ENCODE results near the gene FOXP4. TPM values are rescaled to one million over a fixed set of nuclear protein-coding genes. Genes with fewer than 3 reads are reported as not detected.
A peak's percentile ranks its signal among the peaks of the same experiment; 100 is the strongest.

FOXP4 gene, protein sequence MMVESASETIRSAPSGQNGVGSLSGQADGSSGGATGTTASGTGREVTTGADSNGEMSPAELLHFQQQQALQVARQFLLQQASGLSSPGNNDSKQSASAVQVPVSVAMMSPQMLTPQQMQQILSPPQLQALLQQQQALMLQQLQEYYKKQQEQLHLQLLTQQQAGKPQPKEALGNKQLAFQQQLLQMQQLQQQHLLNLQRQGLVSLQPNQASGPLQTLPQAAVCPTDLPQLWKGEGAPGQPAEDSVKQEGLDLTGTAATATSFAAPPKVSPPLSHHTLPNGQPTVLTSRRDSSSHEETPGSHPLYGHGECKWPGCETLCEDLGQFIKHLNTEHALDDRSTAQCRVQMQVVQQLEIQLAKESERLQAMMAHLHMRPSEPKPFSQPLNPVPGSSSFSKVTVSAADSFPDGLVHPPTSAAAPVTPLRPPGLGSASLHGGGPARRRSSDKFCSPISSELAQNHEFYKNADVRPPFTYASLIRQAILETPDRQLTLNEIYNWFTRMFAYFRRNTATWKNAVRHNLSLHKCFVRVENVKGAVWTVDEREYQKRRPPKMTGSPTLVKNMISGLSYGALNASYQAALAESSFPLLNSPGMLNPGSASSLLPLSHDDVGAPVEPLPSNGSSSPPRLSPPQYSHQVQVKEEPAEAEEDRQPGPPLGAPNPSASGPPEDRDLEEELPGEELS
- 2.2 and 4.5 TPM in 2 replicates for total RNA-seq

DNA sequence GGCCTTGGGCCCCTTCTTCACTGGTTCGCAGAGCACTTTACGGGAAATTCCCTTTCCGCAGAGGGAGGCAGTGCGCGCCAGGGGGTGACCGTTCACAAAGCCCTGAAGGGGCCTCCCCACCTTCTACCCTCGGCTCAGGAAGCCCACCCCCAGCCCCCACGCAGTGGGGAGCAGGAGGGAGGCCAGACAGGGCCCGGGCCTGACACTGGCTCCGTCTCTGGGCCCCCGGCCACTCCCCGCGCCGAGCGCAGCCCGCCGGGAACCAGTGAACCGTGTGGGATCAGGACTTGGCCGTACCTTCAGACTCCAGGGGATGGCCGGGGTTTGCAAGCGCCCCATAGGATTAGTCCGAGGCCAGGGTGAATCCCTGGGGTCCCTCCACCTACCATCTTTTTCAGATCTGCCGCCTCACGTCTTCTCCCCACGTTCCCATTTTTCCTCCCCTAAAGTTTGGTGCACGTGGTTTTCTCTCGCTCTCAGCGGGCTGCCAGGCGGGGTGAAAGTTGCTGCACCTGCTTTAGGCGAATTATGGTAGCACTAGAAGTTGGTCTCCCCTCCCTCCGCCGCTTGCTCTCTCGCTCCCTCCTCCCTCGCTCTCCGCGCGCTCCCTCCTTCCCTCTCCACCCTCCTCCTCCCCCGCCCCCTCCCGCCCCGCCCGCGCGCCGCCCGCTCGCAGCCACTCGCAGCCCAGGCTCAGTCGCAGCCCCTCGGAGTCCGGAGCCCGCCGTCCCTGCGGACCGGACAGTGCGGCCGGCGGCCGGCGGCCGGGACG lies at the start of gene FOXP4:
Gene FOXP4 (plus strand): TSS at position 679 of the 772 bp plus-strand sequence. CDS start 19,380 bp downstream, outside the sequence.
- TF ChIP-seq, protein P1, sequence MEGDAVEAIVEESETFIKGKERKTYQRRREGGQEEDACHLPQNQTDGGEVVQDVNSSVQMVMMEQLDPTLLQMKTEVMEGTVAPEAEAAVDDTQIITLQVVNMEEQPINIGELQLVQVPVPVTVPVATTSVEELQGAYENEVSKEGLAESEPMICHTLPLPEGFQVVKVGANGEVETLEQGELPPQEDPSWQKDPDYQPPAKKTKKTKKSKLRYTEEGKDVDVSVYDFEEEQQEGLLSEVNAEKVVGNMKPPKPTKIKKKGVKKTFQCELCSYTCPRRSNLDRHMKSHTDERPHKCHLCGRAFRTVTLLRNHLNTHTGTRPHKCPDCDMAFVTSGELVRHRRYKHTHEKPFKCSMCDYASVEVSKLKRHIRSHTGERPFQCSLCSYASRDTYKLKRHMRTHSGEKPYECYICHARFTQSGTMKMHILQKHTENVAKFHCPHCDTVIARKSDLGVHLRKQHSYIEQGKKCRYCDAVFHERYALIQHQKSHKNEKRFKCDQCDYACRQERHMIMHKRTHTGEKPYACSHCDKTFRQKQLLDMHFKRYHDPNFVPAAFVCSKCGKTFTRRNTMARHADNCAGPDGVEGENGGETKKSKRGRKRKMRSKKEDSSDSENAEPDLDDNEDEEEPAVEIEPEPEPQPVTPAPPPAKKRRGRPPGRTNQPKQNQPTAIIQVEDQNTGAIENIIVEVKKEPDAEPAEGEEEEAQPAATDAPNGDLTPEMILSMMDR (IDR thresholded peaks at IDR 0.05; ENCODE audit: insufficient read depth, low read depth, low read length), result no peak
- H3K4me3 ChIP-seq (ENCODE audit: low read depth, low read length), result peak within 1 kb of the TSS; percentile 95
- peak; percentile 95 for DNase-seq (ENCODE audit: low read depth)

DNA sequence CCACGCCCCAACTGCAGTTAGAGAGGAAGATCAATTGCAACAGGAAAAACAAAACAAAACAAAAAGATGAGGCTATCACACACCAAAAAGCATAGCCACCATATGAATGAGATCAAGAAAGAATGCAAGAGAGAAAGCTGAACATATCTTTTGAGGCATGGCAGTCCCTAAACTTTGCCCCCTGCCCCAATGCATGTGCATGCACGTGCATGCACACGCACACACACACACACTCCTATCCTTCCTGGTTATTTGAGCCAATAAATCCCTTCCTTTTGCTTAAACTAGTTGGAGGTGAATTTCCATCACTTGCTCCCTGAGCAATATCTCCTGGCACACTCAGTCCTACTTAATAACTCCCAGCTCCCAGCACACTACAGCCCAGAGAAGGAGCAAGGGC lies 48.6 kb upstream of the FOXP4 start:
- DNase-seq (ENCODE audit: low read depth), result no peak
- TF ChIP-seq, protein P1 (IDR thresholded peaks at IDR 0.05; ENCODE audit: insufficient read depth, low read depth, low read length), result no peak

DNA sequence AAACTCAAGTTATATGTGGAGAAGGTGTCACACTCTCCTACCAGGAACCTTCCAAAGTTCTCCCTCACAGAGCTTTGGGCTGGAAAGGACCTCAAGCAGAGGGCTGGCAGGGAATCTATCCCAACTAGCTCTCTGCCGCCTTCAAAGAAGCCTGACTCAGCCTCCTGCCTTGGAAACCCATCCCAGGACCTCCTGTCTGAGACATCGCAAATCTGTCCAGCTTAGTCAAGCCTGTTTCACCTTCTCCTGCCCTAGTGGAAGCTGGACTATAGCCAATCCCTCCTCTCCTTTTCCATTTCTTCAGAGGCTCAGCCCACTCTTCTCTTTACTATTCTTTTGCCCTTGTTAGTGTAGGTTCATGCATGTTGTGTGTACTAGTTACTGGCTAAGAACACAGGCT lies 48.2 kb upstream of the FOXP4 start:
- no peak for DNase-seq (ENCODE audit: low read depth)

More for the DNA sequence above, 48.6 kb upstream of the FOXP4 start:
- H3K4me3 ChIP-seq (ENCODE audit: low read depth, low read length), result no peak overlapping the region

DNA sequence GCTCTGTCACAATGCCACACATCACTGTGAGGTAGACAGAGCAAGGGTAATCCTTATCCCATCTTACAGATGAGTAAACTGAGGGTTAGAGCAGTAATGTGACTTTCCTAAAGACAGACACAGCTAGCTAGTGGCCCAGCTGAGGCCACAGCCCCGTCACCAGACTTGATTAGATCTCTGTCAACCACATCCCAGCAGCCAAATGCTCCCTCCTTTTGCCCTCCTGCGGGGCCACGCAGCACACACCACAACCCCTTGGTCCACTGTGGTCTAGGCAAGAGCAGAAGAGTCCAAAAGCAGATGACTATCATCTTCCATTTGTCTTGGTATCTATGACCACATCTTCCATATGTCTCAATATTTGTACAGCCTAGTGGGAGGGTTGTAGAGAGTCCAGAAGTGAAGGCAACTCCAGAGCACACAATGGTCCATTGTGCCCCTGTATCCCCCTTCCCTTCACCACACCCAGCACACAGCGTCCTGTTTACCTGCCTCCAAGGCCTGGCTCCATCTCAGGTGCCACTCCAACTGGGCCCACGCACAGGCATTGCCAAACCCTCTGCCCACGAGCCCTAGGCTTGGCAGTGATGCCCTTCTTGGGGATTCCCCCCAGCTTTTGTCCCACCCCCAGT lies 47.1 kb upstream of the FOXP4 start:
- DNase-seq (ENCODE audit: low read depth), result no peak
- no peak overlapping the region for H3K4me3 ChIP-seq (ENCODE audit: low read depth, low read length)
- TF ChIP-seq, protein P1 (IDR thresholded peaks at IDR 0.05; ENCODE audit: insufficient read depth, low read depth, low read length), result no peak

More for the DNA sequence above, 48.2 kb upstream of the FOXP4 start:
- TF ChIP-seq, protein P1 (IDR thresholded peaks at IDR 0.05; ENCODE audit: insufficient read depth, low read depth, low read length), result no peak
- H3K4me3 ChIP-seq (ENCODE audit: low read depth, low read length), result no peak overlapping the region

DNA sequence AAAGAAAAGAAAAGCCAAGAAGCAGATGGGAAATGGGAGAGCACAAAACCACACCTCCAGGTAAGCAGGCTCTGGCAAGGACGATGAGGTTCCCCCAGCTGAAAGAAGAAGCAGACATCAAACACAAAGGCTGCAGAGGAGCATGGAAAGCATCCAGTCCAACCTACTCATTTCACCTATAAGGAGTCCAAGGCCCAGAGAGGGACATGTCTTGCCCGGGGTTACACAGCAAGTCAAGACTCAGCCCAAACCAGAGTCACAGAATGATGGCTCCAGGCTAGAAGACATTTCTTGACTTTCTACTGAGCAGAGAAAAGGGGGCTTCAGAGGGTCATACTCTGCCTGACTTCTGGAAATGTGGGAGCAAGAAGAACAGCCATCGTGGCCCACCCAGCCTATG lies 45.6 kb upstream of the FOXP4 start:
- TF ChIP-seq, protein P1 (IDR thresholded peaks at IDR 0.05; ENCODE audit: insufficient read depth, low read depth, low read length), result no peak
- DNase-seq (ENCODE audit: low read depth), result no peak
- H3K4me3 ChIP-seq (ENCODE audit: low read depth, low read length), result no peak overlapping the region

DNA sequence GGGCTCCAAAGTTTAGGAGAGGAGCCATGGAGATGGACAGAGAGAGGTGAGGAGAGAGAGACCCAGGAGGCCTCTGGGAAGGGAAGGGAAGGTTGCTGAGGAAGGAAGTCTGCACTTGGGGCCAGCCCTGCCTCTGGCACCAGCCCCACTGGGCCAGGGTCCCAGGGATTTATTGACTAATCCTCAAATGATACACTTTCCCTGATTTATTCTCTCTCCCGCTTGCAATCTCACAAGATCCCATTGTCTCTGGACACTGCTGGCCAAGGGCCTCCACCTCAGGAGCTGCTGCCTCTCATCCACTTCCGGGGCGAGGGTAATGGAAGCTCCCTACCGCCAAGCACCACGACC lies 43.6 kb upstream of the FOXP4 start:
- H3K4me3 ChIP-seq (ENCODE audit: low read depth, low read length), result no peak overlapping the region
- TF ChIP-seq, protein P1 (IDR thresholded peaks at IDR 0.05; ENCODE audit: insufficient read depth, low read depth, low read length), result no peak
- no peak for DNase-seq (ENCODE audit: low read depth)
